DND-41 (cell line): Measurements from ENCODE around the gene CNOT6L.

ENCODE experiments used
- ATAC-seq: fragments of 200-7000 bp; cut with Tn5 transposase; 3 replicates; pipeline ENCODE4 v1.9.1; 2021; ENCODE audit warnings: low read depth; ENCODE audit not compliant: insufficient read depth
- DNase-seq: peaks from one replicate; pipeline ENCODE4 v3.0.0-alpha.2; 2020
- H2AFZ ChIP-seq: 2 replicates; pipeline ENCODE4 v1.6.0; 2012; ENCODE audit warnings: low read depth, low read length
- H3K27ac ChIP-seq: 2 replicates; pipeline ENCODE4 v1.5.1; 2012; ENCODE audit warnings: low read length, inconsistent platforms
- H3K27me3 ChIP-seq: fragments of 200-600 bp; sonication (generic); 2 replicates; pipeline ENCODE4 v1.6.0; 2012; ENCODE audit warnings: low read length, mild to moderate bottlenecking, inconsistent platforms; ENCODE audit not compliant: insufficient read depth, poor library complexity
- H3K36me3 ChIP-seq: 2 replicates; pipeline ENCODE4 v1.5.1; 2012; ENCODE audit warnings: low read length, inconsistent platforms; ENCODE audit not compliant: insufficient read depth
- H3K4me1 ChIP-seq: 2 replicates; pipeline ENCODE4 v1.5.1; 2012; ENCODE audit warnings: mild to moderate bottlenecking, low read length; ENCODE audit not compliant: insufficient read depth
- H3K4me2 ChIP-seq: 2 replicates; pipeline ENCODE4 v1.6.0; 2012; ENCODE audit warnings: mild to moderate bottlenecking, moderate library complexity, low read length, inconsistent platforms; ENCODE audit not compliant: insufficient read depth
- H3K4me3 ChIP-seq, 2 experiments: fragments of 200-600 bp in 1 of 2; shearing (Covaris generic) in 1 of 2; 2 replicates each; pipeline ENCODE4 v1.5.1; 2012 to 2016; ENCODE audit warnings: inconsistent platforms in 2 of 2, low read length in 2 of 2, mild to moderate bottlenecking in 2 of 2, low read depth in 1 of 2, moderate library complexity in 1 of 2
- H3K79me2 ChIP-seq: 2 replicates; pipeline ENCODE4 v1.6.0; 2012; ENCODE audit warnings: low read length, inconsistent platforms; ENCODE audit not compliant: insufficient read depth
- H3K9ac ChIP-seq: 2 replicates; pipeline ENCODE4 v1.6.0; 2012; ENCODE audit warnings: low read depth, mild to moderate bottlenecking, inconsistent platforms, low read length, moderate library complexity
- H3K9me3 ChIP-seq: 2 replicates; pipeline ENCODE4 v1.5.1; 2012; ENCODE audit warnings: low read length, moderate library complexity, mild to moderate bottlenecking, inconsistent platforms; ENCODE audit not compliant: insufficient read depth, severe bottlenecking
- H4K20me1 ChIP-seq: 2 replicates; pipeline ENCODE4 v1.6.0; 2012; ENCODE audit warnings: low read length; ENCODE audit not compliant: insufficient read depth
- CTCF ChIP-seq: IDR thresholded peaks from 2 replicates; pipeline ENCODE4 v1.5.1; 2012; ENCODE audit warnings: borderline replicate concordance, low read length, moderate library complexity, mild to moderate bottlenecking; ENCODE audit not compliant: poor library complexity, severe bottlenecking; ENCODE audit errors: extremely low read depth
- EZH2 ChIP-seq: IDR thresholded peaks from 3 replicates; pipeline ENCODE4 v1.6.1; 2012; ENCODE audit warnings: borderline replicate concordance, low read depth, mild to moderate bottlenecking, moderate library complexity, low read length, inconsistent platforms; ENCODE audit not compliant: severe bottlenecking

CNOT6L gene

GRCh38 chr4:77692847-77693432 is 126.2 kb downstream of the CNOT6L start:
- no peak overlapping the region for H3K27ac ChIP-seq
- TF ChIP-seq EZH2 (no peak), CTCF (no peak)
- ATAC-seq (no peak), DNase-seq (no peak)
- no peak overlapping the region for H3K4me2 ChIP-seq
- no peaks in the 10 kb centered on the region for H3K36me3 ChIP-seq
- no peak overlapping the region for H3K9ac ChIP-seq
- no peak overlapping the region for H2AFZ ChIP-seq
- H3K79me2 ChIP-seq = no peaks in the 10 kb centered on the region
- no peaks in the 10 kb centered on the region for H3K27me3 ChIP-seq
- no peaks in the 10 kb centered on the region for H4K20me1 ChIP-seq
- H3K9me3 ChIP-seq = no peaks in the 10 kb centered on the region
- no peak overlapping the region for H3K4me3 ChIP-seq
- no peaks in the 10 kb centered on the region for H3K4me1 ChIP-seq

- no peak for ATAC-seq
- Histone ChIP-seq H3K4me3 (no peak overlapping the region), H3K9me3 (no peaks in the 10 kb centered on the region), H3K36me3 (no peaks in the 10 kb centered on the region), H3K27me3 (peaks cover 6% of the 10 kb centered on the region), H3K4me2 (no peak overlapping the region), H3K79me2 (no peaks in the 10 kb centered on the region), H4K20me1 (no peaks in the 10 kb centered on the region), H3K4me1 (no peaks in the 10 kb centered on the region), H3K9ac (no peak overlapping the region), H3K27ac (no peak overlapping the region), H2AFZ (no peak overlapping the region)
- TF ChIP-seq EZH2 (no peak), CTCF (no peak)
- DNase-seq = no peak
These were observed 137.4 kb downstream of the CNOT6L start for GRCh38 chr4:77681792-77682191.

GRCh38 chr4:77676842-77677241 is 142.3 kb downstream of the CNOT6L start:
- H2AFZ ChIP-seq = no peak overlapping the region
- H4K20me1 ChIP-seq = no peaks in the 10 kb centered on the region
- H3K4me2 ChIP-seq = no peak overlapping the region
- DNase-seq (no peak), ATAC-seq (no peak)
- no peak for TF ChIP-seq EZH2
- no peaks in the 10 kb centered on the region for H3K79me2 ChIP-seq
- H3K36me3 ChIP-seq = no peaks in the 10 kb centered on the region
- H3K9ac ChIP-seq = no peak overlapping the region
- peaks cover 6% of the 10 kb centered on the region for H3K27me3 ChIP-seq
- no peaks in the 10 kb centered on the region for H3K4me1 ChIP-seq
- no peak overlapping the region for H3K27ac ChIP-seq
- no peaks in the 10 kb centered on the region for H3K9me3 ChIP-seq
- no peak overlapping the region for H3K4me3 ChIP-seq

- no peak overlapping the region for H3K27ac ChIP-seq
- no peaks in the 10 kb centered on the region for H3K4me1 ChIP-seq
- ATAC-seq = no peak
- no peaks in the 10 kb centered on the region for H3K27me3 ChIP-seq
- H3K4me2 ChIP-seq = no peak overlapping the region
- TF ChIP-seq CTCF (no peak), EZH2 (no peak)
- no peak overlapping the region for H3K4me3 ChIP-seq
- no peak for DNase-seq
- no peak overlapping the region for H3K9ac ChIP-seq
- no peaks in the 10 kb centered on the region for H4K20me1 ChIP-seq
- no peak overlapping the region for H2AFZ ChIP-seq
- H3K79me2 ChIP-seq = no peaks in the 10 kb centered on the region
- H3K9me3 ChIP-seq = no peaks in the 10 kb centered on the region
- no peaks in the 10 kb centered on the region for H3K36me3 ChIP-seq
These were observed 148.1 kb downstream of the CNOT6L start for GRCh38 chr4:77671051-77671450.
